ENCODE measurements around the gene KRT76.

- TF ChIP-seq CTCF (conservative IDR thresholded peaks at IDR 0.05; ENCODE audit: low read depth in 2 of 2) (no peak), CREB1 (CRISPR knock-in tag; IDR thresholded peaks at IDR 0.05; ENCODE audit: low read depth) (no peak), EZH2 (IDR thresholded peaks at IDR 0.05; ENCODE audit: low read depth, unreplicated experiment) (no peak), ZNF114 (CRISPR knock-in tag; IDR thresholded peaks at IDR 0.05) (no peak), POLR2AphosphoS5 (IDR thresholded peaks at IDR 0.05; ENCODE audit: low read depth) (no peak), EZH2phosphoT487 (IDR thresholded peaks at IDR 0.05; ENCODE audit: unreplicated experiment) (no peak), NANOG (IDR thresholded peaks at IDR 0.05; ENCODE audit: borderline replicate concordance) (no peak), JUNB (IDR thresholded peaks at IDR 0.05; ENCODE audit: unreplicated experiment) (no peak), REST (IDR thresholded peaks at IDR 0.05; ENCODE audit: unreplicated experiment) (no peak), STAT1 (IDR thresholded peaks at IDR 0.05; ENCODE audit: unreplicated experiment) (no peak)
These were observed 50.1 kb downstream of the KRT76 start for GRCh38 chr12:52727037-52727436.

Data from GM23338 (cell line).